GM10266 (cell line): Measurements from ENCODE around the gene NRTN.
"Not testable (repeated sequence)": the region's sequence is repeated elsewhere in the genome, so short reads cannot be mapped to it uniquely, and the experiment has no call there.

Experiments used
- DNase-seq: peaks from one replicate; pipeline ENCODE4 v3.0.0; 2012; ENCODE audit errors: extremely low spot score
- TF ChIP-seq, protein P1 (sequence below): IDR thresholded peaks from 2 replicates; pipeline ENCODE4 v1.5.1; 2012; ENCODE audit warnings: mild to moderate bottlenecking, low read depth; ENCODE audit not compliant: control insufficient read depth, insufficient read depth; ENCODE audit errors: missing control alignments

The NRTN gene

DNA sequence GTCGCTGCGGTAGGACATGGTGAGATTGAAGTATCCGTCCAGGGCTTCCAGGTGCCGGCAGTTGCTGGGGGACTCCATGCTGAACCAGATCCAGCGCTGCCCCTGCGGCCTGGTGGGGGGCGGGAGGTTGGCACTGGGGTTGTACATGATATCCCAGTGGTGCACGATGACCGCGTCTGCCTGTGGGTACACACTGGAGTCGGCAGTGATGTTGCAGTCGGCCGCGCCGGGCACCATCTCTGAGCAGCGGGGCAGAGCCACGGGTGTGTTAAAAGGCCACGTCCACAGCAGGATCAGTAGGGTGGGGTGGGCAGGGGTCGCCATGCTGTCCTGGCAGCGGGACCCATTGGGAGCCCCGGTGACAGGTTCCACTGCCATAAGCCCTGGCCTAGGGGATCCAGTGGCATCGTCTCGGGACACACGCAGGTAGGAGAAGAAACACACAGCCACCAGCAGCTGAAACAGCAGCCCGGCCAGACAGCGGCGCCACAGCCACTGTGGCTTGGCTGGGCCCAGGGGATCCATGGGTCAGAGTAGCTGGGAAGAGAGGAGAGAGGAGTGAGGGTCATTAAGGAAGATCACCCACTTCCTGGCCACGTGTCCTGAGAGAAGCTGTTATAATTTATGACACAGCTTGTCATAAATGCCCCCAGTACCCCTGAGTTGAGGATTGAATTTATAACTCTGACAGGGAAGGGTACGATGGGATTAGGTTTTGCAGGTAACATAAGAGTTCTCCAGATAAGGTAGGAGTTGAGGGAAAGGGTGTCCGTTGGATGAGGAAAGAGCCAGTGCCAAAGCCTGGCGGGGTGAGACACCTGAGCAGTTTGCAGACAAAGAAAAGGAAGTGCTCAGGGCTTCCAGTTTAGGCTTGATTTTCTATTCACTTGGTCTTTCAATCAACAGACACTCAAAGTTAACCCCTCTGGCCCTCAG, 62.6 kb downstream of the NRTN start:
- DNase-seq: no peak
- TF ChIP-seq, protein P1, sequence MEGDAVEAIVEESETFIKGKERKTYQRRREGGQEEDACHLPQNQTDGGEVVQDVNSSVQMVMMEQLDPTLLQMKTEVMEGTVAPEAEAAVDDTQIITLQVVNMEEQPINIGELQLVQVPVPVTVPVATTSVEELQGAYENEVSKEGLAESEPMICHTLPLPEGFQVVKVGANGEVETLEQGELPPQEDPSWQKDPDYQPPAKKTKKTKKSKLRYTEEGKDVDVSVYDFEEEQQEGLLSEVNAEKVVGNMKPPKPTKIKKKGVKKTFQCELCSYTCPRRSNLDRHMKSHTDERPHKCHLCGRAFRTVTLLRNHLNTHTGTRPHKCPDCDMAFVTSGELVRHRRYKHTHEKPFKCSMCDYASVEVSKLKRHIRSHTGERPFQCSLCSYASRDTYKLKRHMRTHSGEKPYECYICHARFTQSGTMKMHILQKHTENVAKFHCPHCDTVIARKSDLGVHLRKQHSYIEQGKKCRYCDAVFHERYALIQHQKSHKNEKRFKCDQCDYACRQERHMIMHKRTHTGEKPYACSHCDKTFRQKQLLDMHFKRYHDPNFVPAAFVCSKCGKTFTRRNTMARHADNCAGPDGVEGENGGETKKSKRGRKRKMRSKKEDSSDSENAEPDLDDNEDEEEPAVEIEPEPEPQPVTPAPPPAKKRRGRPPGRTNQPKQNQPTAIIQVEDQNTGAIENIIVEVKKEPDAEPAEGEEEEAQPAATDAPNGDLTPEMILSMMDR: no peak

DNA sequence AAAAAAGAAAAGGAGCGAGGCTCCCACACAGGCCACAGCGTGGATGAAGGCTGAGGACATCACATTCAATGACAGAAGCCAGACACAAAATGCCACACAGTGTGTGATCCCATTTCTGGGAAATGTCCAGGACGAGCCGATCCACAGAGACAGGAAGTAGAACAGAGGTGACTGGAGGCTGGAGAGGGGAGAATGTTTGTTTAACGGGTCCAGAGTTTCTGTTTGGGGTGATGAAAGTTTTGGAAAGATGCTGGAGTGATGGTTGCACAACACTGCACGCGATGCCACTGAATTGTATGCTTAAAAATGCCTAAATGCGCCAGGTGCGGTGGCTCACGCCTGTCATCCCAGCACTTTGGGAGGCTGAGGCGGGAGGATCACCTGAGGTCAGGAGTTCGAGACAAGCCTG, 66.1 kb downstream of the NRTN start:
- no peak for DNase-seq
- TF ChIP-seq, protein P1: no peak

DNA sequence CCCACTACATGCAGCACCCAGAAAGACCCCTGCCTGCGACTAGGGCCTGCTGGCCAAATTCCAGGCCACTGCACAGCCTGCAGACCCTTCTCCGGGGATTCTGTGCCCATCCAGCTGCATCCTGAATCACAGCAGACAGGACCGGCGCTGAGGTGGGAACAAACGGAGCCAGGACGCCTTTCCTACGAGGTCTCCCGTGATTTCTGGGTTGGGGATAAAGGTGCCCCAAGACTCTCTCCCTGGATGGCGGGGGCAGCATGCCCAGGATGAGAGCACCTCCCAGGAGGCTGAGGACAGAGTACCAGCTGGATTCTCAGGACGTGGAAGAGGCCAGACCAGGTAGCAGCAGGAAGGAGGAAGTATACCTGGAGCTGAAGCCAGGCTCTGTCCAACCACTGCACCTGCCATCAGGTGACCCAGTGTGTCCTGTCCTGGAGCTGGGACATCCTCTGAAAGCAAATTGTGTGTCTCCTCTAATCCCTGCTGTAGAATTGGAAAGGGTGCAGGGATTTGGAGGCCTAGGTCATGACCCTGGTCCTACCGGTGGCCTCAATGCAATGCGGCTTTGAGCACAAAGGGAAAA, 68.8 kb downstream of the NRTN start:
- no peak for DNase-seq
- TF ChIP-seq, protein P1: no peak

DNA sequence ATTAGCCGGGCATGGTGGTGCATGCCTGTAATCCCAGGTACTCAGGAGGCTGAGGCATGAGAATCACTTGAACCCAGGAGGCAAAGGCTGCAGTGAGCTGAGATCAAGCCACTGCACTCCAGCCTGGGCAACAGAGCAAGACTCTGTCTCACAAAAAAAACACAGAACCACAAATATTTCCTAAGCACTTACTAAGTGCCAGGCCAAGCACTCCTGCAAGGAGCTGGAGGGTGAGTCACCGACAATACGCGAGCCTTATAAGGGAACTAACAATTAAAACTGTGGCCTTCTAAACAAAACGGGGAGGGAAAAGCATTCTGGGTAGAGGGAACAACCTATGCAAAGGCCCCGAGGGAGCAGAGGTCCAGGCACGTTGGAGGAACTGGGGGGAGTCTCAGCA, 69.6 kb downstream of the NRTN start:
- not testable (repeated sequence) for DNase-seq

DNA sequence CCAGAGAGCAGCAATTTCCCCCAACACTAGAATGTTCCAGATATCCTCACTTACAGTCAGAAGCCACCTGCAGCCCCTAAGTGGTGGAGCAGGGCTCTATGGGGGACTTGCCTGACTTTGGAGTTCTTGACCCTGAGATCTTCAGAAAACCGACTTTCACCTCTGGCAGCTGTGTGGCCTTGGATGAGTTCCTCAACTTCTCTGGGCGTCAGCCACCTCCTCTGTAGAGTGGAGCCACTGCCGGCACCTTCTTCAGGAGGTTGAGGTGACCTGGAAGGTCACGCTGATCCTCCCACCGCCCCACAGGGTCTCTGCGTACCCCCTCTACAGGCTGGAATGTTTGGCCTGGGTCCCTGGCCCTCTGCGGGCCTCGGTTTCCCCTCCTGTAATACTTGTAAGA, 72.6 kb downstream of the NRTN start:
- no peak for DNase-seq
- TF ChIP-seq, protein P1: no peak

DNA sequence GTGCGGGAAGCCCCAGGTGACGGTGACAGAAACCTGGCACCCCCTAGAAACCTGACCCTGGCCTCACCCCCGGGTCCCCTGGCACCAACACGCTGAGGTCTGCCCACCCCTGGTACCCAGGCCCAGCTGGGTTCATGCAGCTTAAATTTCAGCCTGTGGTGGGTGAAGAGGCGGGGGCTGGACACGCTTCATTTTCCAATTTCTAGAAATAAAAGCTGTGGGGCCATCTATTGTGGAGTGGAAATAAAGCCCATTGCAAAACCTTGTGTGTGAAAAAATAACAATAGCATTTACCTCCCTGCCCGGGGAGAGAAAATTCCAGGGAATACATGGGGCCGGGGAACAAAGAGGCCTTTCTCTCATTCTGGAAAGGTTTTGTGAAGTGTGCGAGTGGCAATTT, 73.0 kb downstream of the NRTN start:
- TF ChIP-seq, protein P1: no peak
- DNase-seq: no peak
